Upper lobe of left lung (tissue), 4 donors: ENCODE data around the gene MCAT.

Experiments
- EP300 ChIP-seq, 4 donors: sonication (generic); formaldehyde crosslinking; IDR thresholded peaks; one replicate each; pipeline ENCODE4 v1.5.1; 2017; ENCODE audit warnings: antibody characterized with exemption in 4 of 4, control low read depth in 2 of 4
- POLR2A ChIP-seq, 4 donors: fragments of 450-650 bp; IDR thresholded peaks; one replicate each; pipeline ENCODE4 v1.5.1; 2016 to 2017; ENCODE audit warnings: antibody characterized with exemption in 4 of 4, mild to moderate bottlenecking in 2 of 4
- TF ChIP-seq, protein P1 (sequence below), 6 experiments: fragments of 450-650 bp in 4 of 6; fragments of 200-600 bp in 2 of 6; sonication (generic) in 2 of 6; IDR thresholded peaks; one replicate each; pipeline ENCODE4 v1.5.1; 2016 to 2019; ENCODE audit warnings: antibody characterized with exemption in 6 of 6

DNA sequence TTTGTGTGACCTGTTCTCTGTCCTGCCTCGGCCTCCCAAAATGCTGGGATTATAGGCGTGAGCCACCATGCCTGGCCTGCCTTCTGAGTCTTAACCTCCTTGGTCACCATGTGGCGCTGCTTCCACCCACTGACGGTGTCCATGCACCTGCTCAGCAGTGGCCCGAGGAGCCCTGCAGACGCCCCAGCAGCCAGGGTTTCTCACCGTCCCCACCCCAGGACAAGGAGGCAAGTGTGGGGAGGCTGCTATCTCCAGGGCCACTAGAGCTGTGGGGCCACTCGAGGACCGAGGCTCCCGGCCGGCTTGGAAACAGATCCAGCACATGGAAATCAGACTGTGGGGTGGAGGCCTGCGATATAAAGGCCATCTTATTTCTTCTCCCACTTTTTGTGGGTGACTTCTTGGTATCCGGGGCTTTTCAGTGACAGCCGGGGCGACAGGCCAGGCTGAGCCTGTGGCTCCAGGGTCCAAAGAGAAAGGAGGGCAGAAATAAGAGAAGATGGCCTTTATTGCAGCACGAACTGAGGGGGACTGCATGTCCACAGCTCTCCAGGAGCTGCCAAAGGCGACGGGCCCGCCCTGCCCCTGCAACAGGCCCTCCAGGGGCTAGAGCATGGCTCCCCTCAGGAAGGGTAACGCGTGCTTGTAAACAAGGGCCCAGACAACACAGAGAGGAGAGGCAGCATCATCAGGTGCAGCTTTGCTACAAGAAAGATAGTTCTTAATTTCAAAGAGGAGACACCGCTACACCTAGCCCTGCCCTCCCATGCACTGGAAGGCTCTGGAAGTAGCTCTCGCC is 23.1 kb upstream of the MCAT start:
- no peak for TF ChIP-seq POLR2A (IDR thresholded peaks at IDR 0.05)
- TF ChIP-seq, protein P1, sequence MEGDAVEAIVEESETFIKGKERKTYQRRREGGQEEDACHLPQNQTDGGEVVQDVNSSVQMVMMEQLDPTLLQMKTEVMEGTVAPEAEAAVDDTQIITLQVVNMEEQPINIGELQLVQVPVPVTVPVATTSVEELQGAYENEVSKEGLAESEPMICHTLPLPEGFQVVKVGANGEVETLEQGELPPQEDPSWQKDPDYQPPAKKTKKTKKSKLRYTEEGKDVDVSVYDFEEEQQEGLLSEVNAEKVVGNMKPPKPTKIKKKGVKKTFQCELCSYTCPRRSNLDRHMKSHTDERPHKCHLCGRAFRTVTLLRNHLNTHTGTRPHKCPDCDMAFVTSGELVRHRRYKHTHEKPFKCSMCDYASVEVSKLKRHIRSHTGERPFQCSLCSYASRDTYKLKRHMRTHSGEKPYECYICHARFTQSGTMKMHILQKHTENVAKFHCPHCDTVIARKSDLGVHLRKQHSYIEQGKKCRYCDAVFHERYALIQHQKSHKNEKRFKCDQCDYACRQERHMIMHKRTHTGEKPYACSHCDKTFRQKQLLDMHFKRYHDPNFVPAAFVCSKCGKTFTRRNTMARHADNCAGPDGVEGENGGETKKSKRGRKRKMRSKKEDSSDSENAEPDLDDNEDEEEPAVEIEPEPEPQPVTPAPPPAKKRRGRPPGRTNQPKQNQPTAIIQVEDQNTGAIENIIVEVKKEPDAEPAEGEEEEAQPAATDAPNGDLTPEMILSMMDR (IDR thresholded peaks at IDR 0.05) = no peak
- no peak for TF ChIP-seq EP300 (IDR thresholded peaks at IDR 0.05)
